ENCODE data around the gene TSEN2.

GRCh38 chr3:12439161-12439940, 44.9 kb upstream of the TSEN2 start:
- TF ChIP-seq CTCF (IDR thresholded peaks at IDR 0.05) (no peak), POLR2A (IDR thresholded peaks at IDR 0.05) (no peak)
